NOMO-1 treated with DMSO at 0.1 percent for 48 hours (cell line): ENCODE measurements around the gene MAP4K3.

Experiments
- DNase-seq: peaks from one replicate; lab custom pipeline; 2025; ENCODE audit not compliant: unreplicated experiment; lab: John Stamatoyannopoulos, UW

Gene MAP4K3

GRCh38 chr2:39308778-39309177 lies 128.3 kb downstream of the MAP4K3 start:
- DNase-seq: no peak

- no peak for DNase-seq
Measured at GRCh38 chr2:39306626-39307025, 130.5 kb downstream of the MAP4K3 start.

- no peak for DNase-seq
Measured at GRCh38 chr2:39304729-39305128, 132.4 kb downstream of the MAP4K3 start.

GRCh38 chr2:39304200-39304599 lies 132.9 kb downstream of the MAP4K3 start:
- DNase-seq: no peak

GRCh38 chr2:39301352-39301751 lies 135.7 kb downstream of the MAP4K3 start:
- DNase-seq: no peak

GRCh38 chr2:39300044-39300978 lies 136.8 kb downstream of the MAP4K3 start:
- no peak for DNase-seq

GRCh38 chr2:39290433-39290832 lies 146.7 kb downstream of the MAP4K3 start:
- DNase-seq: no peak

GRCh38 chr2:39289609-39290008 lies 147.5 kb downstream of the MAP4K3 start:
- DNase-seq: no peak

- DNase-seq: no peak
Measured at GRCh38 chr2:39283561-39283960, 153.5 kb downstream of the MAP4K3 start.

- no peak for DNase-seq
Measured at GRCh38 chr2:39281391-39281790, 155.7 kb downstream of the MAP4K3 start.

GRCh38 chr2:39275016-39275415 lies 162.1 kb downstream of the MAP4K3 start:
- DNase-seq: no peak

- no peak for DNase-seq
Measured at GRCh38 chr2:39269941-39270340, 167.1 kb downstream of the MAP4K3 start.

GRCh38 chr2:39266916-39267434 lies 170.1 kb downstream of the MAP4K3 start:
- no peak for DNase-seq

GRCh38 chr2:39266139-39266805 lies 170.8 kb downstream of the MAP4K3 start:
- DNase-seq: peak; percentile 30

GRCh38 chr2:39265315-39265714 lies 171.8 kb downstream of the MAP4K3 start:
- no peak for DNase-seq

- DNase-seq: peak; percentile 51
Measured at GRCh38 chr2:39264733-39265132, 172.4 kb downstream of the MAP4K3 start.

- no peak for DNase-seq
Measured at GRCh38 chr2:39260087-39260486, 177.0 kb downstream of the MAP4K3 start.

GRCh38 chr2:39256040-39256439 lies 181.0 kb downstream of the MAP4K3 start:
- DNase-seq: no peak

GRCh38 chr2:39252888-39253518 lies 184.1 kb downstream of the MAP4K3 start:
- no peak for DNase-seq

GRCh38 chr2:39247512-39248043 lies 189.5 kb downstream of the MAP4K3 start:
- no peak for DNase-seq

- no peak for DNase-seq
Measured at GRCh38 chr2:39246382-39246980, 190.6 kb downstream of the MAP4K3 start.
